HG03097 (cell line): ENCODE data around the gene AVL9.
"Not testable (repeated sequence)": the region's sequence is repeated elsewhere in the genome, so short reads cannot be mapped to it uniquely, and the experiment has no call there.

Source experiments
- ATAC-seq: cut with Tn5 transposase; IDR thresholded peaks from one replicate; pipeline ENCODE4 v1.9.1; 2021; ENCODE audit not compliant: unreplicated experiment, low FRiP score

The AVL9 gene

GRCh38 chr7:32586291-32587221 lies 91.3 kb downstream of the AVL9 start:
- no peak for ATAC-seq

GRCh38 chr7:32587411-32587948 lies 92.2 kb downstream of the AVL9 start:
- no peak for ATAC-seq

- ATAC-seq: no peak
Measured at GRCh38 chr7:32588657-32589056, 93.4 kb downstream of the AVL9 start.

DNA sequence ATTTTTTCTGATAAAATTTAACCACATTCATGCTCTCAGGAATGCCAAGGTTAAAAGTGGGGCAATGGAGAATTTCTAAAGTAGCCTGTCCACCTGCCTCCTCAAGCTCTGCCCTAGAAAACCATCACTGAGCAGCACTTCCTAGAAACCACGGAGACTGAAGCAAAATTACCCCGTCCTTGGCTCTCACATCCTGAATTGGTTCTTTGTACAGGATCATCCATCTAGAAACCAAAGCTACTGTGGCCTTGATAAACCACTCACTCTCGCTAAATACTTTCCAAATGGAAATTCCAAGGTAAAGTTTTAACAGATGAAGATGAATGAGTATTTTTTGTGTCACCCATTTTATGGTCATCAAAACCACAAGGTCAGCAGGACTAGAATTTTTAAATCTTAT lies 96.6 kb downstream of the AVL9 start:
- ATAC-seq: no peak

DNA sequence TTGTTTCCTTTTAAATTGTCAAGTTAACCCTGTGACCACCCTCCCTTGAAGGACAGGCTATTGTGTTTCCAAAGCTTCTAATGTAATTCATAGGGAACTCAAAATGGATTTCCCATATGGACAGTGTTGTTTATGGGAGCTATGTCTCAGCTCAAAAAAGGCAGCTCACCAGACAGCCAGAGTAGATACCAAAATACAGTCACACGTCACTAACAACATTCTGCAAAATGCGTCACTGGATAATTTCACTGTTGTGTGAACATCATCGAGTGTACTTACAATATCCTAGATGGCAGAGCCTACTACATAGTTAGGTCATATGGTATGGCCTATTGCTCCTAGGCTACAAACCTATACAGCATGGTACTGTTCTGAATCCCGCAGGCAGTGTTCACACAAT lies 97.4 kb downstream of the AVL9 start:
- no peak for ATAC-seq

DNA sequence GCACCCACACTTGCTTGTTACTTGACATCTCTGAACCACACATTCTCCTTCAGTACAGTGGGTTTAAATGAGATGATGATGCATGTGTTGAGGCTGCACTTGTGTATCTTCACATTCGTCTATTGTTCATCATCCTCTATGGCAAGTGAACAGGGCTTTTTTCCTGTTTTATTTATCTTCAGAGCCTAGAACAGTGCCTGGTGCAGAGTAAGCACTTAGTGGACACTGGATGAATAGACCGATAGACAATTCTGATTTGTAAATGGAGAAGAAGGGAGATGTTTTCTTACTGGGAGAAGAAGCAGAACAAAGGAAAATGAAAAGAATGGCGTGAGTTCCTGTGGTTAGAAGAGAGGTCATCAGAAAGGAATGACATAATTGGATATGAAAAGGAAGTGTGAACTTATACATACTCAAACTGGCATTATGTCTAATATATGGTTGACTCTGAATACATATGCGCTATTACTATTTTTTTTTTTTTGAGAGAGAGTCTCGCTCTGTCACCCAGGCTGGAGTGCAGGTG lies 99.7 kb downstream of the AVL9 start:
- ATAC-seq: no peak

DNA sequence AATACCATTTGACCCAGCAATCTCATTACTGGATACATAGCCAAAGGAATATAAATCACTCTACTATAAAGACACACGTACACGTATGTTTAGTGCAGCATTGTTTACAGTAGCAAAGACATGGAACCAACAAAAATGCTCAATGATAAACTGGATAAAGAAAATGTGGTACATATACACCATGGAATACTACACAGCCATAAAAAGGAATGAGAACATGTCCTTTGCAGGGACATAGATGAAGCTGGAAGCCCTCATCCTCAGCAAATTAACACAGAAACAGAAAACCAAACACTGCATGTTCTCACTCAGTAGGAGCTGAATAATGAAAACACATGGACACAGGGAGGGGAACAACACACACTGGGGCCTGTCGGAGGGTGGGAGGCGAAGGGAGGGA lies 105.9 kb downstream of the AVL9 start:
- not testable (repeated sequence) for ATAC-seq

DNA sequence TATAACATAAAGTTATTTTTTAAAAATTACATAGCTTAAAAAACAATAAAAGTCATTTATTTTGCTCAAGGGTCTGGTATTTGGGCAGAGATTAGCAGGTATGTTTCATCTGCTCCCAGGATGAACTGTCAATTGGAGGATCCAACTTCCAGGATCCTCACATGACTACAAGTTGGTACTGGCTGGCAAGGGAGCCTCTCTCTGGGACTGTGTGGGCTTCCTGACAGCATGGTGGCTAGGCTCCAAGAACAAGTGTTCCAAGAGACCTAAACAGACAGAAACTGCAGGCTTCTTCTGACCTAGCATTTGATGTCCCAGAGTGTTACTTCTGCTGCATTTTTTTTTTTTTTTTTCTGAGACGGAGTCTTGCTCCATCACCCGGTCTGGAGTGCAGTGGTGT lies 107.2 kb downstream of the AVL9 start:
- ATAC-seq: no peak

DNA sequence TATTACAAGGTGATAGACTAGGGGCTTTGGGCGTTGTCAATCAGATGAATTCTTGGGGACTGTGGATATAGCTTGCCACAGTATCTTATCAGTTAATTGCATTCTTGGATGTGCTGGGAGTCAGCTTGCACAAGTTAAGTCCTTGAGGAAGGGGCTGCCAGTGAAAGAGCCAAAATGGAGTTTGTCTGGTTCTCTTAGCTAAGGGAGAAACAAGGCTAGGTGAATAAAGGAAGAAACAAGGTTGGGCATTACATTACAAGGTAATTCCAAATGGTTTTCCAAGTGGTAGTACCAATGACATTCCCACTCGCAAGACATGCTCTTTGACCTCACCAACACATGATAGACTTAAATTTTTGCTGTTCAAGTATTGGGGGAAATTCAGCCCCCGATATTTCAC lies 108.2 kb downstream of the AVL9 start:
- not testable (repeated sequence) for ATAC-seq

DNA sequence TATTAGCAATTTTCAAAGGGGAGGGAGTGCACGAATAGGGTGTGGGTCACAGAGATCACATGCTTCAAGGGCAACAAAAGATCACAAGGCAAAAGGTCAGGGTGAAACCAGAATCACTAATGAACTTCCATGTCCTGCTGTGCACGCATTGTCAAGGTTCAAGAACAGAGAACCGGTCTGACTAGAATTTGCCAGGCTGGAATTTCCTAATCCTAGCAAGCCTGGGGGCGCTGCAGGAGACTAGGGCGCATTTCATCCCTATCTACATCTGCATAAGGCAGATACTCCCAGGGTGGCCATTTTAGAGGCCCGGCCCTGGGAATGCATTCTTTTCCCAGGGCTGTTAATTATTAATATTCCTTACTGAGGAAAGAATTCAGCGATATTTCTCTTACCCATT lies 108.8 kb downstream of the AVL9 start:
- not testable (repeated sequence) for ATAC-seq

DNA sequence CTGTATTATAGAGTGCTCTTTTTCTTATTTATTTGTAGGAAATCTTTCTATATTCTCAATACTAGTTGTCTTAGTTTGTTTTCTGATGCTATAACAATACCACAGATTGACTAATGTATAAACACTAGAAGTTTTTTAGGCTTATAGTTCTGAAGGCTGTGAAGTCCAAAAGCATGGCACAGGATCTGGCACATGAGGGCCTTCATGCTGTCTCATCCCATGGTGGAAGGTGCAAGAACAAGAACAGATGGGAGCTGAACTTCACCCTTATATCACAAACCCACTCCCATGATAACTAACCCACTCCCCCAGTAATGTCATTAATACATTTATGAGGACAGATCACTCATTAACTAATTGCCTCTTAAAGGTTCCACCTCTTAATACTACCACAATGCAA lies 109.7 kb downstream of the AVL9 start:
- ATAC-seq: no peak

DNA sequence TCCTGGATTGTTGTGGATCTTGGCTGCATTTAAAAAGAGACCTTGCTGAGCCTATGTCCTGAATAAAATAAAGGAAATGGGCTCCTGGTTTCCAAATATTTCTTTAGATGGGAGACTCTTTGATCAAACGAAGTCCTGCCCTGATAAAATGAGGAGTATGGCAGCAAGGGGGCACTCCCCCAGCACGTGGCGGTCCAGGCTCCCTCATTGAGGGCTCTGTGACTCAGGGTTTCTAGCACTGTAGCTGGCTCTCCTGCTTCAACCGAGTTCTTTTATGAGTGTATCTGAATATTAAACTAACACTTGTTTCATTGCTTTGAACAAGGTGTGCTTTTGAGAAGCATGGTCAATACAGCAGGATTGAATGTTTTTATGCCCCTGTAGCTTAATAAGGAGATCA lies 114.2 kb downstream of the AVL9 start:
- no peak for ATAC-seq

DNA sequence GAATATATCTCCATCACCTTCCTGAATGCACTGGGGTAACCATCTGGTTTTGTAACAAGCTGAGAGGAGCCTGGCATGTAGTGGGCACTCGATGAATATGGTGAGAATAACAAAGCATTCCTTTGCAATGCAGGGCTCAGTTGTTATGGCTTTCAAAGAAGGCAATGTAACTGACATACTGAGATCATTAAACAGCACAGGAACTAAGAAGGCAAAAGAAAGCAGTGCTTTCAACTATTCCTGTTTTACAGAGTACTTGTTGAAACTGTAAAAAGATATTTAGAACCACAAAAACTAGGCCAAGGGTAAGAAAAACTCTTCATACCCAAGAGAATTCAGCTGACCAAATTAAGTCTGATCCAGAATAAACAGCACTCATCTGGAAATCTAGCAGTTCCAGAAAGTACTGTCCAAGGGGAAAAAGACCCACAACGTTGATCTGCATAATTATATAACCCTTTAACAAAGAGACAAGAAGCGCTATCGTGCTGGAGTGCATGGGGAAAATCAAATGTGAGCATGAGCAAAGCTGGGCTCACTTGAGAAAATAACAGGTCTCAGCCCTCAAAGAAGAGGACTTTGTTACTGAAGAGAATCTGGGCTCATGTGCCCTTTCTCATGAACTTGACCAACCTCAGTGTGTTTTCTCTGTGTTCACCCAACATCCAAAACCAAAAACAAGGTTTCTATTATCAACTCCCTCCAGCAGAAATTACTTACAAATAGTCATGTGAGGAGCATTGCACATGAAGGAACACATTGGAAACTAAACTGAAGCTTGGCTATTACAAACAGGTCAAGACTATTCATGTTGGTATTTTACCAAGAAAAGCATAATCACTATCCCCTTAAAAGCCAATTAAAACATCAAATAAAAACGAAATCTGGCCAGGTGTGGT lies 116.2 kb downstream of the AVL9 start:
- ATAC-seq: no peak

GRCh38 chr7:32616625-32617024 lies 121.3 kb downstream of the AVL9 start:
- ATAC-seq: no peak

- ATAC-seq: no peak
Measured at GRCh38 chr7:32618470-32618869, 123.2 kb downstream of the AVL9 start.

DNA sequence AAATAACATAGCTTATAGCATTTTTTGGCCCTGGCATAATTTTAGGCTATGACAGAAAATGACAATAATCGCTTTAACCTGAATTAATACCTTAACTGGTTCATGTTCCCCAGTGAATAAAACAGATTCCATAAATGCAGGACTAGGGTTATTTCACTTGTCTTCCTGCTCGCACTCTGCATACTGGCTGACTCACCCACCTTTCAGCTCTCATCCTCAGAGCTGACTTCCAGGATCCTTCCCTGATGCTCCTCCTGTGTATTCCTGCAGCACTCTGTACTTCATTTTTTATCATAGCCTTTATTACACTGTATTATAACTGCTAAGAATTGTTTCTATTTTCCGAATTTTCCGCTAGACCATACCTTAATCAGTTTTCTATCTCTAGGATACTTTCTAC lies 123.7 kb downstream of the AVL9 start:
- no peak for ATAC-seq

- ATAC-seq: not testable (repeated sequence)
Measured at GRCh38 chr7:32619416-32619815, 124.1 kb downstream of the AVL9 start.

DNA sequence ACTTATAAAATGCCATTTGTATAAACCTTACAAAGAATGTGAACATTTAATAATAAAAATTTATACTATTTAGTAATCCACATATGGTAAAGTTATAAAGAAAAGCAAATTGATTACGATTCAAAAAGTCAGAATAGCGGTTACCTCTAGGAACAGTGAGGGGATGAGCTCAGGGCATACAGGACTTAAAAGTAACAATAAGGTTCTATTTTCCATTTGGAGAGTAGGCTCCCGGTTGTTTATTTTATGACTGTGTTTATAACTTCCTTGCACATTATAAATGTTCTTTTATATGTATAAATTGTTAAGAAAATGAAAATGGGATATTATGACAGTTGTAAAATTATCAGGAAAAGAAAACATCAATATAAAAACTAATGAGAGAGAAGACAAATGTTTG lies 135.7 kb downstream of the AVL9 start:
- ATAC-seq: no peak

GRCh38 chr7:32631590-32632497 lies 136.6 kb downstream of the AVL9 start:
- ATAC-seq: not testable (repeated sequence)

- not testable (repeated sequence) for ATAC-seq
Measured at GRCh38 chr7:32633446-32633845, 138.2 kb downstream of the AVL9 start.
